DMS 273 (cell line): ENCODE measurements around the gene LRTM2.

Experiments
- DNase-seq: peaks from one replicate; lab custom pipeline; 2025; ENCODE audit not compliant: unreplicated experiment; lab: John Stamatoyannopoulos, UW

LRTM2 gene

DNA sequence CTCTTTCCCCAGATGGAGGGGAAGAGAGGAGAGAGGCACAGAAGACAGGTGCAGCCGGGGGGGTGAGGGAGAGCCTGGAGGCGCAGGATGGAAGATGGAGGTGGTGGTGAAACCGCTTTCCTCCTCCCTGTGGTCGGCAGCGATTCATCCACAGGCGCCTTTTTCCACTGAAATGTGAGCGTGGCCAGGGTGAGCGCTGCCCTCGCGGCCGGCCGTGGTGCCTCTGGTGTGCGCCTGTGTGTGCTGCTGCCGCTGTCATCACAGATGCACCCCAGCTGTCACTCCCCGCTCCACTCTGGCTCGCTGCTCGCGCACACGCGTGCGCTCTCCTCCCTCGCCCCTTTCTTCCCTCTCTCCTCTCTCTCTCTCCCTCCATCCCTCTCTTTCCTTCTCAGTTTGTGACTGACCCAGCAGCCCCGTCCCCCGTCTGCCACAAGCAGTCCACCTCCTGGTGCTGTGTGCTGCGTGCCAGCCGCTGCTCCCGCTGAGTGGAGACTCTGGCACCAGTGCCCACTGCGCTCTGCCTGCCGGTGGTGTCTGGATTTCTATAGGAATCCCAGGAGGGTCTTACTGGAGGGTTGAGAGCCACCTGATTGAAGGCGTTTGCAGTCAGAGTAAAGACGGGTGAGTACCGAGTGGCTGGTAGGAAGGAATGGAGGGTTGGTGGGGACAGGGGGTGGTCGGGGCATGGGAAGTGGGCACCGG, at the start of gene LRTM2:
LRTM2 (plus strand) TSS at position 375 of the 705 bp plus-strand sequence. CDS start 7,584 bp downstream, outside the sequence.
- DNase-seq: peak; percentile 49

DNA sequence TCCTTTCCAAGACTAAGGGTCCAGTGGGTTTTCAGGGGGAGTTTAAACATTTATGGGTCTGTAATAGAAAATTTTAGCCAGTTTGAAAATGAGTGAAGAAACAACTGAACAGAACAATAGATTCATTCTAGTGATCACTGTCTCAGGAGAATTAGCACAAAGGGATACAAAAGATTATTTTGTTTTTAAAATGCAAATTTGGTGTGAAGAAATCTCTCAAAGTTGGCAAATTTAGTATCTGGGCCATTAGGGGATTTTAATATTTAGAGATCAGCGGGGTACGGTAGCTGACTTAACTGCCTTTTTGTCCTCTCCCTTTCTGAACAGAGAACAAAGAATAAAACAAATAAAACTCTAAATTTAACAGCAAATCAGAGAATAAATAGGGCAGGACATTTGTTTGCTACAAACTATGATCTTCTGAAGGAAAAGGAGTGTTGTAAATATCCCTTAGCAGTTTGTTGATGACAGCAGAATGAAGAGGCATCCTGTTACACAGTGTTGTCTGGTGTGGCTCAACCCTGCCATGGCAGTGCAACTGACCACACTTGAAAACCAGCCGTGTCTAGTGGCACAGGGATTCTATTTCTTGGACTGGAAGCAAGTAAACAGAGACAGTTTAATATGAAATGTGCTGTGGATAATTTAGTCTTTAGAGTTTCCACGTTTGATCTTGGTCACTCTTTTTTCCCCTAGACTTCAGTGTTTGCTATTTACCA, 46.3 kb upstream of the LRTM2 start:
- DNase-seq: no peak

DNA sequence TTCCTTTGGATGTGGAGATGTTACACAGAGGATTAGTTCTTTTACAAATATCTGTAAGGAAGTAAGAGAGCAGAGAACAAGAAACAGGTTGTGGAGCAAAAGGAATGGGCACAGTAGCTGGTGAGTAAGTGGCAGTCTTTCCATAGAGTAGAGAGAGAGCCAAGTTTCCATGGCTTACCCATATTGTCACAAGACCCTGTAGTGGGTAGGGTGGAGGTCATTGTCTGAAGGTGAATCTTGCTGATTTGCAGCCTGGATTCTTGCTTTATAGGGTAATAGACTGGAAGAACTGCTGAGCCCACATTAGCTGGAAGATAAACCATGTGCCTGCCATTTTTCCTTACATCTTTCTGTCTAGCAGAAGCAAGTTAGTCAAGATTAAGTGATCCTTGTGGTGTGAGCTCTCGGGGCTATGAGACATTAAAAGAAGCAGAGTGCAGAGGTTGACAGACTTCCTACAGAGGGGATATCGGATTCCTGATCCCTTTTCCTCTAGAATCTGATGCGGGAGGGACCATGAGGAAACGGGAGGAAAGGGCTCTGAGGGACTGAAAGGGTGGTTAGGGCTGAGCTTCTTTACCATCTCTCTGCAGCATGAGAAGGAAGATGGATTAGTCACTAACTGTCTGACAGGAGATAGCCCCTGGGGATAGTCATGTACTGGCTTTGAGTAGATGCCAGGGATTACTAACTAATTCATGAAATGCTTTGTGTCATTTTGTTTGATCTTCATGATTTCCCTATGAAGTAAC, 44.0 kb upstream of the LRTM2 start:
- DNase-seq: no peak

DNA sequence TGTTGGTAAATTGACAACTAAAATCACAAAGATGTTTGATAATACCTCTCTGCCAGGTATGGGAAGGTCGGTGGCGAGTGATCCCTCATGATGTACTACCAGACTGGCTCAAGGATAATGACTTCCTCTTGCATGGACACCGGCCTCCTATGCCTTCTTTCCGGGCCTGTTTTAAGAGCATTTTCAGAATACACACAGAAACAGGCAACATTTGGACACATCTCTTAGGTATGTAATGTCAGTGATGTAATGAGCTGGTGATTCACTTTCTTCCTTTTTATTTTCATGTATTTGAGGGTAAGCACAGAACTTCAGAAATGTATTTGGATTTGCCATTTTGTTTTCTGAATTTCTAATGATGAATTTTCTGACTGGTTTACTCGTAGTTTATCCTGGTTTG, 42.6 kb upstream of the LRTM2 start:
- DNase-seq: no peak

DNA sequence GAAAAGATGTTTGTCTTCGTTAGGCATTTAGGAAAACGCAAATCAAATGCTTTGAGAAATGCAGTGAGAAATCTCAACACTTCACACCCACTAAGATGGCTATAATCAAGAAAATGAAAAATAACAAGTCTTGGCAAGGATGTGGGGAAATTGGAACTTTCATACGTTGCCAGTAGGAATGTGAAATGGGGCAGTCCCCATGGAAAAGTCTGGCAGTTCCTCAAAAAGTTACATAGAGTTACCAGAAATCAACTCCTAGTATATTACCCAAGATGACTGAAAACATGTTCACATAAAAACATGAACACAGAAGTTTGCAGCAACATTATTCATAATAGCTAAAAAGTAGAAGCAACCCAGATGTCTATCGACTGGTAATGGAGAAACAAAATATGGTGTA, 41.5 kb upstream of the LRTM2 start:
- DNase-seq: no peak

DNA sequence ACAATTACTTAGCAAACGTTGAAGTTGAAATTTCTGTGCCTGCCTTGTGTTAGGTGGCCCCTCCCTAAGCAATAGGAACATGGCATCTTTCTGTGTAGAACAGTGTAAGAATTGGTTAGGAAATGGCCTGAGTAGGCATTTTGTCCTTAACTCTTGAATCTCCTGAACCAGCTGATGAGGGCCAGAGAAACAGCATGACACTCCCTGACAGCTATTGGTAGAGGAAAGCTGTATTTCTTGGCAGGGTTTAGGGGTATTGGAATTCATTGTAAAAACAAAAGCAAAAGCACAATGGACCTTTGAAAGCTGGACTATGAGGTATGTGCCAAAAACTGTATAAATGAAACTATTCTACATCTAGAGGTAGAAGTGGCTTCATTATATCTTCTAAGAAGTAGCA, 40.6 kb upstream of the LRTM2 start:
- DNase-seq: no peak

DNA sequence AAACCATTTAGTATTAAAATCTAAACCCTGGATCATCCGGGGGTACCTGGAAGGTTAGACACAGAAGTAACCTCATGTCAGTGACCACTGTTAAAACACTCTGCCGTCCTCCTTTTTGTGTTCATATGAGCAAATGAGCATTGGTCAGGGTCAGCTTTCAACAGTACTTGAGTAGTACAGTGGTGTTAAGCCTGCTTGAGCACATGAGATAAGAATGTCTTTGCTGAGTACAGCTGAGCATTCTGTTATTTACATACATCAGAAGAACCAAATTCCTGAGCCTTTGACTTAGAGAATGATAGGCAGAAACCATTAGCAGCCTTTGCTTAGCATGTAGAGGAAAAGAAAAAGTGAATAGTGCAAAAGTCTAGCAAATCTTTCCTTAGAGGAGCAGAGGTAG, 38.6 kb upstream of the LRTM2 start:
- DNase-seq: no peak

DNA sequence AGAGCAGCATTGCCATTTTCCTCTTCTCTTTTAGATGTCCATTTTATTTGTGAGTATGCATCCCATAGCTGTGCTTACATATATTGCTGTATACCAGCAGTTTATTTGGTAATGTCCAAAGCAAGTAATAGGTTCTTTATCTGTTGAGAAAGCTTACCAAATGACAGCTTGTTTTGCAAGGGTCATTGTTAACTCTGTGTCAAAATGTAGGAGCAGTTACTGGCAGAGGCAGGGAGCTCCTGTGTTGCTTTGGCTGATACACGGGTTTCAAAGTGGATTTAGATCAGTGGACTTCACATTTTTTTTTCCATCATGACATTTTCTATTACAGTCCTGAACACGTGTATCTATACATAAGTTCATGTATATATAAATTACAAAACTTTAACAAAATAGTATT, 38.1 kb upstream of the LRTM2 start:
- DNase-seq: no peak

DNA sequence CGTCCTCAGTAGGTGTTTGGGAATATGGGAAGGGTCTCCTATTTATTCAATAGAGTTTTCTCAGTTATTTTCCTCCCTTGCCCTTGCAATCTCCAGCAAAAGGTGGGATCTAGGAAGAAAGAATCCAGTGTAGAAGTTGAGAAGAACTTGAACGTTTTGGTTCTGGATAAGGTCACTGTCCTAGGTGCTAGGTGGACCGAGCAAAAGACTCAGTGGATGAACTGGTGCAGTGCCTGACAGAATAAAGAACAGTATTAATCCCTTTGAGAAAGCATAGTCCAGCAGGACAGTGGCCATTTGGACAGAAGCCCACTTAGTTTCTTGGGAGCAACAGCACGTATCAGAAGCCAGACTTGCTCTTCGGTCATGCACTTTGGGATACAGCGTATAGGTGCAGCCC, 32.7 kb upstream of the LRTM2 start:
- no peak for DNase-seq

DNA sequence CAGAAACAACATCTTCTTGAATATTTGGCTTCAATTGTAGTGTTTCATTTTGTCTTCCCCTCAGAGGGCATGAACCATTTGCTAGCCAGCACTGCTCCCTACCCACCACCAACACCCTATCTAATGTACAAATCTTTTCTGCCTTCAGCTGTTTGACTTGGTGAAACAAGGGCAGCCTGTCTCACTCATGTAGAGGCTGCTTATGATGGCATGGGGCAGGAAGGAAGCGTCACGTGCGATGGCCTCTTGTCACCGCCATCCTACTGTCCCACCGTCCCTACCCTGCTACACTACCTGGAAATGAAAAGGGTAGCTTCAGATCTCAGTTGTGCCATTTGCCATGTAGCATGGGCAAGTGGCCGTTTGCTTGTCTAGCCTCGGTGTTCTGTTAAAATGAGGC, 29.9 kb upstream of the LRTM2 start:
- DNase-seq: no peak

DNA sequence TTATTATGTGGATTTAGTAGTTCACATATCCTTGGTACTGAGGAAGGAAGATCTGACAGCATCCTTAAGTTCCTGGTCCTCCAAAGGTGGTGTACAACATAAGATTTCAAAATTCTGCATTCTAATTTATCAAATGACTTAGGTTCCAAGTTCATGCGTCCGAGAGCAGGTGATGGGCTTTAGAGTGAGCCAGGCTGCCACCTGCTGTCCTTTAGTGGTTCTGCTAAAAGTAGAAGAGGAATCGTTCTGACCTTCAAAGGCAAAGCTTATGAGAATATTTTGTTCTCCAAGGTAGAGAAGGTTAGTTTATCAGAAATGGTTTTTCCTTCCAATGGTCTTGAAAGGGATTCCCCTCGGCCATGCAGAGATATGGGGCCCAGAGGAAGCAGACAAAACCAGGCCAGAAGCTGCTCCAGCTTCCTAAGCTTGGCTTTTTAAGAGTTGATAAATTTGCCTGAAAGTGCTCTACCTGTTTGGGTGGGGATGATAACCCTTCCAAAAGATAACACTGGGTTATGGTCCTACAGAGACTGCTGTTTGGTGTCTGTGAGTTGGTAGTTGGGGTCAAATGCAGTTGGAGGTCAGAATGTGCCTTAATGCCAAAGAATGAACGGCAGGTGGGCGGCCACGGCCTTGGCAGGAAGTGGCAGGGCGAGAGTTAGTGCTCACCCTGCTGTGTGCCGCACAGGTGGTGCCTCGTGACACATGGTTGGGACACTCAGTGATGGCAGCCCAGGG, 29.1 kb upstream of the LRTM2 start:
- DNase-seq: peak; percentile 74

DNA sequence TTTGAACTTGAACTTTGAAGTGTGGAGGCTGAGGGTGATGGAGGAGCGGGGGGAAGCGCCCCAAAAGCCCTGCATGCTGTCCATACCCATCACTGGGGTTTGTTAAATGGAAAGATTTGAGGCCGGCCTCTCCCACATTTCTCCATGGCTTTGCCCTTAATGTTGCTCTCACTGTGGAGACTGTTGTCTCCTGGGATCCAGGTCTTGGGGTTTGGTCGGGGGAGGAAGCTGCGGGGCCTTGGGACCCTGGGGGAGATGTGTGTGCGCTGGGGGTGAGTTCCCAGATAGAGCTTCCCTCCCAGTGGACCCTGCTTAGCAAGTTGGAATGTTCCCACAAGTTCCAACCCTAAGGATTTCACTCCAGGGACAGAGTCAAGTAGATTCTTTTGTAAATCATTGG, 28.0 kb upstream of the LRTM2 start:
- no peak for DNase-seq

DNA sequence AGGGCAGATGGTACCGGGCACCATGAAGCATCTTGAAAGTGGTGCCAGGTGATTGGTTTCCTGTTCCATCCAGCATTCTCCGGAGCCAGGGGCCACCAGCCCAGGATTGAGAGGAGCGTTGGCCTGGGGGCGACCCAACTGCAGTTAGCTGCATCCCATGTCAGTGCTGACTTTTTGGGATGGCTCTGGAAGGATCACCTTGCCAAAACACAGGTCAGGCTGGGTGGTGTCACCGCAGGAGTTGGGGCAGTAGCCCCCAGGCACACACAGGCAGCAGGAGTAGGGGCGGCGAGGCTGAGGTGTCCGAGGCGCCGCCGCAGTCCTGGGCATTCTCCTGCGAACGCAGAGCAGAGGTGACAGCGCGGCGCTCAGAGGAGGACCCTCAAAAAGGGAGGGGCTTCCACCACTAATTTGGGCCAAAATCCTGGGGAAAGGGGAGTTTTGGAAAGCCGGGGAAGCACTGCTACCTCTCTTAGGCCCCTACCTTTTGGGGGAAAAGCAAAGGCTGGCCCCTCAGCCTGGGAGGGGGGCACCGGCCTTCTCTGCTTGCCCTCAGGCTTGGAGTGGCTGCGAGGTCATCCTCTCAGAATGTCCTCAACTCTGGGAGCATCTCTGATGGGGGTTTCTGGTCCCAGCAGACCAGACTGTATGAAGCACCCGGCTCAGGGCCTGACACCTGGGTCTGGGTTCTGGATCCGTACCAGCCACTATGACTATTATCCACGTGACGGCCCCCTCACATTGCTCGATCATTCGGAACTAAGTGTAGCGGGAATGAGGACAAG, 26.7 kb upstream of the LRTM2 start:
- no peak for DNase-seq

DNA sequence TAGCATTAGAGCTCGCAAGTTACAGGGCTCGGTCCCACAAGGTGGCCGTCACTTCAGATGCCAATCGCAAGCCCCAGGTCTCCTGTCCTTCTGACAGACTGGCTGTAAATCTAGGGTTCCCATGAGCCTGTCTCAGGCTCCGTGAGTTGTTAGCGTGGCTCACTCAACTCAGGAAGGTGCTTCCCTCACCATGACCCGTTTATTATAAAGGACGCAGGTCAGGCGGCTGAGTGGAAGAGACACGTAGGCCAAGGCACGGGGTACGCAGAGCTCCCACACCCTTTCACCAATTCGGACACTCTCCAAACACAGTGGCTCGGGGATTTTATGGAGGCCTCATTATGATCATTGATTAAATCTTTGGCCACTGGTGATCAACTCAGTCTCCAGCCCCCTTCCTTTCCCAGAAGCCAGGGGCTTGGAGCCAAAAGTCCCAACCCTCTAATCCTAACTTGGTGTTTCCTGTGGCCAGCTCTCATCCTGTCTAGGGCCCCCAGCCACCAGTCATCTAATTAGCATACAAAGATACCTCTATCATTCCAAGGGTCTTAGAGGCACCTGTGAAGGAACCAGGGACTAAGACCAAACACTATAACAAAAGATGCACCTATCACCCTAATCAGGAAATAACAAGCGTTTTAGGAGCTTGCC, 25.8 kb upstream of the LRTM2 start:
- no peak for DNase-seq

DNA sequence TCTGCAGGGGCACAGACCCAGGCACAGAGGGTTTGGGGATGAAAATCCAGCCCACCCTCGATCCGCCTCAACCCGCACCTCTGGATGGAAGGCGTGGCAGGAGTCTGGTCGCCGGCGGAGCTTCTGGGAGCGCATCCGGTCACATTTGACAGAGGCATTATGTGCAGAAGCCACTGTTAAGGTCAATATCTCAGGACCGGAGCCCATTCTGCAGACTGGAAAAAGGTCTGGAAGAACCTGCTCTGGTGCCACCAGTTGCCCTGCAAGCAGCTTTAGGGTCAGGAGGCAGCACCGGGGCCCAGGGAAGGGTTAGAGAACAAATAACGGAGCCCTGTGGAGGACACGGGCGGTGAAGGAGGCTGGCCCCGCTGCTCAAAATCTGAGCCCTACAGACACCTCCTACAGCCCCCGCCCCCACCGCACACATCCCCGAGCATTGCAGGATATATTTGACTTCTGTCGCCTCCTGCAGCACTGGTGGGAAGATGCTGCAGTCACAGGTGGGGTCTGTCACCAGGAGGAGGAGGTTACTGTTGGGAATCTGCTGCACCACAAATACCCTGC, 25.1 kb upstream of the LRTM2 start:
- peak; percentile 48 for DNase-seq

DNA sequence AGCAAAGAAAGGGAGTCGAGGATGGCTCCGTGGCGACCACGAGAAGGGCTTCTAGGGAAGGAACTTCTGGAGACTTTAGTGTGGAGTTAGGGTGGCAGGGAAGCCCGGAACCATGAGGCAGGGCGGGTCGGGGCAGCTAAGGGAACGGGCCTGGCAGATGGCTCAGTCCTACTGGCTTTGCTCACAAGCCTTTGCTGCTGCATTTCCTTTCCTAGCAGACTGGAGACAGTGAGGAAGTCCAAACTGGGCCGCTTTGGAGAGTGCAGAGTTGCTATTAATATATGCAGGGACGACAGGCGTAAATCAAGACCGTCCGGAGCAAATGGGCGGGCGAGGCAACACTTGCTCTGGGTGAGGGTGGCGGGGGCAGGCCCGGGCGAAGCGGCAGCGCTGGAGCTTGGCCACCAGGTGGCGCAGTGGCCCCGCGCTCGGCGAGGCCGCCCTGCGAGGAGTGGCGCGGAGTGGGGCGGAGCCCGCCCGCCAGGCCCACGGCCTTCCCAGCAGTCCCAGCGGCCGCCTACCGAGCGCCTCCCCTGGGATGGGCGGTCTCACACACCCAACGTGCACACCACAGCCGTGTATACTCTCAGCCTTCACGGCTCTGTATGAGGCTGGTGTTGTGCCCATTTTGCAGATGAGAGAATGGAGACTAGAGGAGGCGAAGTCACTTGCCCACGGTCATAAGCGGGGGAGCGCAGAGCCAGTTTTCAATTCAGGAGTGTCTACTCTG, 24.4 kb upstream of the LRTM2 start:
- peak; percentile 86 for DNase-seq

DNA sequence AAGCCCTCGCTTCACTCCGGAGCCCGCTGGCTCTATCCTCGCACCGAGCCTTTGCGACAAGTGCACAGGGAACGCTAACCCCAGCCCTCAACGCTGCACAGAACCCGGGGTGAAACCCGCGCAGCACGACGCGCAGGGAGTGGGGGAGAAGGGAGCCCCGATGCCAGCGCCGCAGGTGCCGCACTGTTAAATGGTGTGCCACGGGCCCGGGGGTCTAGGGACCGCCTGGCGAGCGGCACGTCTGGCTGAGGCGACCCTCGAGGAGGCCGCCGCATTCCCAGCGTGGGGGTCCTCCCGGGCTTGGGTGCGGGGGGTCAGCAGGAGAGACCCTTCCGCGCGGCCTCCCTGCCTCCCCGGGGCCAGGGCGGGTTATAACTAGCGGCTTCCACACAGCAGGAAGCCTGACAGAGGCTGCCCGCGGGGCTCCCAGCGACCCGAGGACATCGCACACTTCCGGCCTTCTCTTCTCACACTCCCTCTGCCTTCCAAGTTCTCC, 23.8 kb upstream of the LRTM2 start:
- DNase-seq: no peak

DNA sequence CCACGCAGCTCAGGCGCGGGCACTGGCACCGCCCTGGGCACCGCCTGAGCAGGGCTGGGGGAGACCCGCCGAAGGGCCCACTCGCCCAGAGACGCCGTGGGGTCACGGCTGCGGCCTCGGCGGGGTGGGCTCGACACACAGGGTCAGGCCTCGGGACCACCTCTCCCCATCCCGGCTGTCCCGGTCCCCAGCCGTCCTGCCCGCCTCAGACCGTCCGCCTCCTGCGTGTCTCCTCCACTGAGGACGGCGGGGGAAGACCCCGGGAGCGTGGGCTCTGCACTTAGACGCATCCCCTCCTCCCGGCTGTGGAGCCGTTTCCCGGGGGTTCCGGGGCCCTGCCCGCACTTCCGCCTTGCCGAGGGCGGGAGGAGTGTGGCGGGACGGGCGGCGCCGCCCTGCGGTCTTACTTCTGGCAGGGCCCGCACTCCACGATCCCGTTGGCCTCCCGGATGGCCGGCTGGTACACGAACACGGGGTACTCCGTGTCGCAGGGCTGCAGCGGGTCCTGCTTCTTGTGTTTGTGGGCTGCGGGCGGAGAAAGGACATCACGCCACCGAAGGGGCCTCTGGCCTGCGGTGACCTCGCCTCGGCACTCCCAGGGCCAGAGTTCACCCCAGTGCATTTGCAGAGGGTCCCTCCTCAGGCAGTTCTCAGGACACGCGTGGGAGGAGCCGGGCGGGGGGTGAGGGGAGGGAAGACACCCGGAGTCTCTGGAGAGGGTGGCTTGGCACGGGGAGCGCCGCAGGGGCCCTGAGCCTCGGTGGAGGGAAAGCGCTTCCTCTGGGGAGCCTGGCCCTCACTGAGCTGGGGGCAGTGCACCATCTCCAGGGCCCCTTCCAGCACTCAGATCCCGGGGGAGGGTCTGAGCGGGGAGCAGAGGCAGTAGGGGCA, 23.1 kb upstream of the LRTM2 start:
- DNase-seq: no peak
